GM12878 (cell line): ENCODE results near the gene PRTN3.

Source experiments
- BRCA1 ChIP-seq: IDR thresholded peaks from 2 replicates; pipeline ENCODE4 v1.6.1; 2011; ENCODE audit warnings: low read depth, low read length, improper control_type of control experiment
- CHD4 ChIP-seq: fragments of 200-600 bp; sonication (generic); IDR thresholded peaks from 2 replicates; pipeline ENCODE4 v1.6.1; 2016; ENCODE audit warnings: mild to moderate bottlenecking
- EZH2 ChIP-seq: IDR thresholded peaks from 2 replicates; pipeline ENCODE4 v1.6.1; 2012; ENCODE audit warnings: low read depth, mild to moderate bottlenecking, control low read depth, inconsistent platforms, low read length, borderline replicate concordance; ENCODE audit not compliant: control insufficient read depth
- JUND ChIP-seq: IDR thresholded peaks from 2 replicates; pipeline ENCODE4 v1.6.1; 2012; ENCODE audit warnings: low read depth, mild to moderate bottlenecking, low read length, improper control_type of control experiment, moderate library complexity
- POLR2A ChIP-seq: IDR thresholded peaks from 2 replicates; pipeline ENCODE4 v1.6.1; 2011; ENCODE audit warnings: low read depth, mild to moderate bottlenecking, low read length
- TF ChIP-seq, protein P1 (sequence below): fragments of 450-650 bp; formaldehyde crosslinking; IDR thresholded peaks from 2 replicates; pipeline ENCODE4 v1.5.0; 2022; ENCODE audit warnings: mild to moderate bottlenecking, missing genetic modification characterization
- TF ChIP-seq, protein P2 (sequence below): IDR thresholded peaks from 2 replicates; pipeline ENCODE4 v1.6.1; 2012; ENCODE audit warnings: mild to moderate bottlenecking, low read depth, low read length

DNA sequence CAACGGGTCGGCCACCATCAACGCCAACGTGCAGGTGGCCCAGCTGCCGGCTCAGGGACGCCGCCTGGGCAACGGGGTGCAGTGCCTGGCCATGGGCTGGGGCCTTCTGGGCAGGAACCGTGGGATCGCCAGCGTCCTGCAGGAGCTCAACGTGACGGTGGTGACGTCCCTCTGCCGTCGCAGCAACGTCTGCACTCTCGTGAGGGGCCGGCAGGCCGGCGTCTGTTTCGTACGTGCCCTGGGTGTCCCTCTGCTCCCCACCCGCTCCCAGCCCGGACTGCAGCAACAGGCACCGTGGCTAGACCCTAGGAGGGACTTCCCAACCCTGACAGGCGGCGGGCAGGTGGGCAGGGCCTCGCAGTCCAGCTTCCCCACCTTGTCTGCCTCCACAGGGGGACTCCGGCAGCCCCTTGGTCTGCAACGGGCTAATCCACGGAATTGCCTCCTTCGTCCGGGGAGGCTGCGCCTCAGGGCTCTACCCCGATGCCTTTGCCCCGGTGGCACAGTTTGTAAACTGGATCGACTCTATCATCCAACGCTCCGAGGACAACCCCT lies 14.8 kb downstream of the PRTN3 start:
- TF ChIP-seq EZH2 (no peak), POLR2A (no peak), BRCA1 (no peak), CHD4 (no peak), JUND (no peak)
- TF ChIP-seq, protein P1, sequence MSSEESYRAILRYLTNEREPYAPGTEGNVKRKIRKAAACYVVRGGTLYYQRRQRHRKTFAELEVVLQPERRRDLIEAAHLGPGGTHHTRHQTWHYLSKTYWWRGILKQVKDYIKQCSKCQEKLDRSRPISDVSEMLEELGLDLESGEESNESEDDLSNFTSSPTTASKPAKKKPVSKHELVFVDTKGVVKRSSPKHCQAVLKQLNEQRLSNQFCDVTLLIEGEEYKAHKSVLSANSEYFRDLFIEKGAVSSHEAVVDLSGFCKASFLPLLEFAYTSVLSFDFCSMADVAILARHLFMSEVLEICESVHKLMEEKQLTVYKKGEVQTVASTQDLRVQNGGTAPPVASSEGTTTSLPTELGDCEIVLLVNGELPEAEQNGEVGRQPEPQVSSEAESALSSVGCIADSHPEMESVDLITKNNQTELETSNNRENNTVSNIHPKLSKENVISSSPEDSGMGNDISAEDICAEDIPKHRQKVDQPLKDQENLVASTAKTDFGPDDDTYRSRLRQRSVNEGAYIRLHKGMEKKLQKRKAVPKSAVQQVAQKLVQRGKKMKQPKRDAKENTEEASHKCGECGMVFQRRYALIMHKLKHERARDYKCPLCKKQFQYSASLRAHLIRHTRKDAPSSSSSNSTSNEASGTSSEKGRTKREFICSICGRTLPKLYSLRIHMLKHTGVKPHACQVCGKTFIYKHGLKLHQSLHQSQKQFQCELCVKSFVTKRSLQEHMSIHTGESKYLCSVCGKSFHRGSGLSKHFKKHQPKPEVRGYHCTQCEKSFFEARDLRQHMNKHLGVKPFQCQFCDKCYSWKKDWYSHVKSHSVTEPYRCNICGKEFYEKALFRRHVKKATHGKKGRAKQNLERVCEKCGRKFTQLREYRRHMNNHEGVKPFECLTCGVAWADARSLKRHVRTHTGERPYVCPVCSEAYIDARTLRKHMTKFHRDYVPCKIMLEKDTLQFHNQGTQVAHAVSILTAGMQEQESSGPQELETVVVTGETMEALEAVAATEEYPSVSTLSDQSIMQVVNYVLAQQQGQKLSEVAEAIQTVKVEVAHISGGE (CRISPR knock-in tag), result no peak
- TF ChIP-seq, protein P2, sequence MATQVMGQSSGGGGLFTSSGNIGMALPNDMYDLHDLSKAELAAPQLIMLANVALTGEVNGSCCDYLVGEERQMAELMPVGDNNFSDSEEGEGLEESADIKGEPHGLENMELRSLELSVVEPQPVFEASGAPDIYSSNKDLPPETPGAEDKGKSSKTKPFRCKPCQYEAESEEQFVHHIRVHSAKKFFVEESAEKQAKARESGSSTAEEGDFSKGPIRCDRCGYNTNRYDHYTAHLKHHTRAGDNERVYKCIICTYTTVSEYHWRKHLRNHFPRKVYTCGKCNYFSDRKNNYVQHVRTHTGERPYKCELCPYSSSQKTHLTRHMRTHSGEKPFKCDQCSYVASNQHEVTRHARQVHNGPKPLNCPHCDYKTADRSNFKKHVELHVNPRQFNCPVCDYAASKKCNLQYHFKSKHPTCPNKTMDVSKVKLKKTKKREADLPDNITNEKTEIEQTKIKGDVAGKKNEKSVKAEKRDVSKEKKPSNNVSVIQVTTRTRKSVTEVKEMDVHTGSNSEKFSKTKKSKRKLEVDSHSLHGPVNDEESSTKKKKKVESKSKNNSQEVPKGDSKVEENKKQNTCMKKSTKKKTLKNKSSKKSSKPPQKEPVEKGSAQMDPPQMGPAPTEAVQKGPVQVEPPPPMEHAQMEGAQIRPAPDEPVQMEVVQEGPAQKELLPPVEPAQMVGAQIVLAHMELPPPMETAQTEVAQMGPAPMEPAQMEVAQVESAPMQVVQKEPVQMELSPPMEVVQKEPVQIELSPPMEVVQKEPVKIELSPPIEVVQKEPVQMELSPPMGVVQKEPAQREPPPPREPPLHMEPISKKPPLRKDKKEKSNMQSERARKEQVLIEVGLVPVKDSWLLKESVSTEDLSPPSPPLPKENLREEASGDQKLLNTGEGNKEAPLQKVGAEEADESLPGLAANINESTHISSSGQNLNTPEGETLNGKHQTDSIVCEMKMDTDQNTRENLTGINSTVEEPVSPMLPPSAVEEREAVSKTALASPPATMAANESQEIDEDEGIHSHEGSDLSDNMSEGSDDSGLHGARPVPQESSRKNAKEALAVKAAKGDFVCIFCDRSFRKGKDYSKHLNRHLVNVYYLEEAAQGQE, result no peak
